ENCODE data around the gene FSD1.

- no peak for TF ChIP-seq CTCF (conservative IDR thresholded peaks at IDR 0.05)
- no peak for TF ChIP-seq EZH2 (IDR thresholded peaks at IDR 0.05; ENCODE audit: low read depth)
Measured at GRCh38 chr19:4277191-4277696, 27.2 kb upstream of the FSD1 start.

Data from PC-9 (cell line).